ENCODE results near the gene SHISA6. TPM values are rescaled to one million over a fixed set of nuclear protein-coding genes. Genes with fewer than 3 reads are reported as not detected.

The SHISA6 gene
- total RNA-seq, 2 donors from 2014 or later: under 0.01 to 0.52 TPM

DNA sequence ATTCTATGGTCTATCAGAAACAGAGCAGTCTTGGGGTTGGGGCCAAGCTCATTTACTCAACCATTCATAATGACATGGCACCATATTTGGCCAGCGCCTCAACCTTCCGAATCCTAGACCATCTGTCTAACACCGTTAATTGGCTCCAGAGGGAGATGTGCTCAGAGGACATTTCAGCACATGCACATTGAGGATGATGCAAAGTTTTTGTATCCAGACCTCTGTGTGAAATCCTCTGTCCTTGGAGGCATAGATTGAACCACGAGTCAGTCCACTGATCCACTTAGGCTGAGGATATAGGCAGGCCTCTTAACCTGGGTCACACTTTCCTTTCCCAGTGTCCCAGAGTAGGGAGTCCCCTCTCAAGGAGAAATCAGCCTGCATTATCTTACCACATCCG, 85.5 kb downstream of the SHISA6 start:
- Histone ChIP-seq H3K36me3 (replicated peaks in 1 of 2; ENCODE audit: insufficient read depth in 1 of 2, low read depth in 2 of 2) (no peaks in the 10 kb centered on the region), H3K27me3 (no peaks in the 10 kb centered on the region), H3K27ac (no peak overlapping the region), H3K4me3 (no peak overlapping the region), H3K4me1 (no peaks in the 10 kb centered on the region), H3K9me3 (no peaks in the 10 kb centered on the region)
- intact Hi-C loops (cut with DNase I): no loop called here
- DNase-seq: no peak
- no peak for ATAC-seq
- TF ChIP-seq POLR2A (IDR thresholded peaks at IDR 0.05): no peak
- TF ChIP-seq, protein P1, sequence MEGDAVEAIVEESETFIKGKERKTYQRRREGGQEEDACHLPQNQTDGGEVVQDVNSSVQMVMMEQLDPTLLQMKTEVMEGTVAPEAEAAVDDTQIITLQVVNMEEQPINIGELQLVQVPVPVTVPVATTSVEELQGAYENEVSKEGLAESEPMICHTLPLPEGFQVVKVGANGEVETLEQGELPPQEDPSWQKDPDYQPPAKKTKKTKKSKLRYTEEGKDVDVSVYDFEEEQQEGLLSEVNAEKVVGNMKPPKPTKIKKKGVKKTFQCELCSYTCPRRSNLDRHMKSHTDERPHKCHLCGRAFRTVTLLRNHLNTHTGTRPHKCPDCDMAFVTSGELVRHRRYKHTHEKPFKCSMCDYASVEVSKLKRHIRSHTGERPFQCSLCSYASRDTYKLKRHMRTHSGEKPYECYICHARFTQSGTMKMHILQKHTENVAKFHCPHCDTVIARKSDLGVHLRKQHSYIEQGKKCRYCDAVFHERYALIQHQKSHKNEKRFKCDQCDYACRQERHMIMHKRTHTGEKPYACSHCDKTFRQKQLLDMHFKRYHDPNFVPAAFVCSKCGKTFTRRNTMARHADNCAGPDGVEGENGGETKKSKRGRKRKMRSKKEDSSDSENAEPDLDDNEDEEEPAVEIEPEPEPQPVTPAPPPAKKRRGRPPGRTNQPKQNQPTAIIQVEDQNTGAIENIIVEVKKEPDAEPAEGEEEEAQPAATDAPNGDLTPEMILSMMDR (IDR thresholded peaks at IDR 0.05): no peak
- 80 to 90% methylated on average over 5 of the region's 5 CpGs for WGBS, 2 donors

DNA sequence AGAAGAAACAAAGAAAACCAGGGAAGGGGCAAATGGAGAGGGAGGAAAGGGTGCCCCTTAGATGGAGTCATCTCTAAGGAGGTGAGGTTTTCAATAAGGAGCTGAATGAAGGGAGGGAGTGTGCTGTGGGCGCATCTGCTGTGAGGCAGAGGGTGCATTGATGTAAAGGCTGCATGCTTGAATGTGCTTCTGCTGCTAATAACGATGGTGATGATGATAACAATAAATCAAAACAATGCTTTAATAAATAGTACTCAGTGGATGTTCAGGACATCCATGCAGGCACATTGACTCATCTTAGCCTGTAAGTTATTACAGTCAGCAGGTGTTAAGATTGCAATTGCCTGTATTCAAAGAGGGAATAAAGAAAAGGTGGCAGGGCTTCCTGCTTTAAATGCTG, 87.8 kb downstream of the SHISA6 start:
- DNase-seq (no peak), ATAC-seq (no peak)
- WGBS, 2 donors: 49 to 57% methylated on average over 2 of the region's 2 CpGs
- no peaks in the 10 kb centered on the region for H3K9me3 ChIP-seq
- no peak overlapping the region for H3K4me3 ChIP-seq
- H3K27ac ChIP-seq: no peak overlapping the region
- no peaks in the 10 kb centered on the region for H3K27me3 ChIP-seq
- H3K36me3 ChIP-seq (replicated peaks in 1 of 2; ENCODE audit: insufficient read depth in 1 of 2, low read depth in 2 of 2): no peaks in the 10 kb centered on the region
- no peaks in the 10 kb centered on the region for H3K4me1 ChIP-seq
- intact Hi-C loops (cut with DNase I): no loop called here
- TF ChIP-seq, protein P1 (IDR thresholded peaks at IDR 0.05): no peak
- no peak for TF ChIP-seq POLR2A (IDR thresholded peaks at IDR 0.05)

DNA sequence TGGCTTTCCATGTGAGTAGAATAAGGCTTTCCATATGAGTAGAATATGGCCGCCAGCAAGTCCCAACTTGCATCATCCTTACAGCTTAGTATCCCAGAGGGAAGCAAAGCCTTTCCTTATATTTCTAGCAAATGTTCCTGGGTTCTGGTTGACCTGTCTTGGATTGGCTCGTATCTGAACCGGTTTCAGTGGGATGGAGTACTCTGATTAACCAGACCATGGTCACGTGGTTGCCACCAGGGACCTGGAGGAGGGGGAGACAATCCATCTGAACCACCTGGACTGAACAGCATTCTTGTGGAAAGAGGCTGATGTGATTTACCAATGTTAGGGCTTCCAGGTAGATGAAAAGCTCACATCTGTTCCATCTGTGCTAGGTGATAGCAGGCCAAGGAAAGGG, 89.0 kb downstream of the SHISA6 start:
- no peak overlapping the region for H3K27ac ChIP-seq
- 56 to 87% methylated on average over 4 of the region's 4 CpGs for whole genome bisulfite sequencing, 2 donors
- DNase-seq (no peak), ATAC-seq (no peak)
- H3K27me3 ChIP-seq: no peaks in the 10 kb centered on the region
- H3K36me3 ChIP-seq (replicated peaks in 1 of 2; ENCODE audit: insufficient read depth in 1 of 2, low read depth in 2 of 2): no peaks in the 10 kb centered on the region
- no peaks in the 10 kb centered on the region for H3K9me3 ChIP-seq
- H3K4me1 ChIP-seq: no peaks in the 10 kb centered on the region
- intact Hi-C loops (cut with DNase I): no loop called here
- no peak overlapping the region for H3K4me3 ChIP-seq
- TF ChIP-seq, protein P1 (IDR thresholded peaks at IDR 0.05): no peak
- no peak for TF ChIP-seq POLR2A (IDR thresholded peaks at IDR 0.05)

DNA sequence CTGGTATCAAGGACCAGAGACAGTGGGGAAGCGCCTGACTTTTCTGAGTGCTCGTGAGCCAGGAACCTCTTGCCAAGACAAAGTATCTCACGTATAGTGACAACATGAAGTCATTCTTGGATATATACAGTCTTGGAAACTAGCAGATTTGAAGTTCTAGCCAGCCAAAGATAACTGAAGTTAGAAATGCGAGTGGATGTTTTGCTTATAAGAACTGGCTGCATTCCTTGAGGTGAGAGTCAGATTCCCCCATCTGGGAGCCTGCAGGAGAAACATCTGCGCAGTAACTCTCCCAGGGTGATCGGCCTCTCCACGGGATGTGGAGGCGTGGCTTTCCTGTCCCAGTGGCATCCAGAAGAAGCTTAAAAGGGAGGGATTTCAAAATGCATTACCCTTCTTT, 89.8 kb downstream of the SHISA6 start:
- no peaks in the 10 kb centered on the region for H3K36me3 ChIP-seq (replicated peaks in 1 of 2; ENCODE audit: insufficient read depth in 1 of 2, low read depth in 2 of 2)
- H3K27me3 ChIP-seq: no peaks in the 10 kb centered on the region
- 25 to 50% methylated on average over 8 of the region's 8 CpGs for WGBS, 2 donors
- DNase-seq (no peak), ATAC-seq (no peak)
- TF ChIP-seq, protein P1 (IDR thresholded peaks at IDR 0.05): no peak
- TF ChIP-seq POLR2A (IDR thresholded peaks at IDR 0.05): no peak
- no peaks in the 10 kb centered on the region for H3K9me3 ChIP-seq
- no peaks in the 10 kb centered on the region for H3K4me1 ChIP-seq
- no peak overlapping the region for H3K27ac ChIP-seq
- intact Hi-C loops (cut with DNase I): no loop called here
- no peak overlapping the region for H3K4me3 ChIP-seq
